NOMO-1 (cell line): ENCODE data around the gene OR1F1.
A peak's percentile ranks its signal among the peaks of the same experiment; 100 is the strongest.
"Not testable (repeated sequence)": the region's sequence is repeated elsewhere in the genome, so short reads cannot be mapped to it uniquely, and the experiment has no call there.

Experiments used
- DNase-seq, 2 experiments: peaks; one replicate each; lab custom pipeline; 2025; ENCODE audit not compliant: unreplicated experiment in 2 of 2; lab: John Stamatoyannopoulos, UW

Gene OR1F1

GRCh38 chr16:3195975-3196374, 8.0 kb downstream of the OR1F1 start:
- DNase-seq = no peak

- not testable (repeated sequence) for DNase-seq
Measured at GRCh38 chr16:3197694-3198333, 9.8 kb downstream of the OR1F1 start.

DNA sequence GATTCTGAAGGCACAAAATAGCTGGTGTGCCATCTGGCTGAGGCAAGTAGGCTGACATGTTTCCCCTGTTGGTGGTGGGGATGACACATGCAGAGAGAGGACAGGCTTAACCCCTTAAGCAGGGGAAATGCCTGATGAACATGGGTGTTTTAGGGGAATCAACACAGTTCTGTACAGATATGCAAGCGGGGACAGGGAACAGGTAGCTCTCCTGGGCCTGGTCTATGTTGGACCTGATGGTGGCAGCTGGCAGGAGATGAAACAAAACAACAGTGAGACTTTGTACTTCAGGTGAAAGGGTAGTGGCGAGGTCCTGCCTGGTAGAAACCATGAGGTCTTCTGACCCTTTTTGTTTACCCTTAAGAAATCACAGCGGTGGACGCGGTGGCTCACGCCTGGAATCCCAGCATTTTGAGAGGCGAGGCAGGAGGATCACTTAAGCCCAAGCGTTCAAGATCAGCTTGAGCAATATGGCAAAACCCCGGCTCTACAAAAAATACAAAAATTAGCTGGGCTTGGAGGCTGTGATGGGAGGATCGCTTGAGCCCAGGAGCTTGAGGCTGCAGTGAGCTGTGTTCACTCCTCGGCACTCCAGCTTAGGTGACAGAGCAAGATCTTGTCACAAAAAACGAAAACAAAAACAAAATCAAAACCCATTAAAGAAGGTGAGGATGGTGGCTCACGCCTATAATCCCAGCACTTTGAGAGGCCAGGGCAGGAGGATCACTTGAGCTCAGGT, 10.5 kb downstream of the OR1F1 start:
- no peak for DNase-seq

DNA sequence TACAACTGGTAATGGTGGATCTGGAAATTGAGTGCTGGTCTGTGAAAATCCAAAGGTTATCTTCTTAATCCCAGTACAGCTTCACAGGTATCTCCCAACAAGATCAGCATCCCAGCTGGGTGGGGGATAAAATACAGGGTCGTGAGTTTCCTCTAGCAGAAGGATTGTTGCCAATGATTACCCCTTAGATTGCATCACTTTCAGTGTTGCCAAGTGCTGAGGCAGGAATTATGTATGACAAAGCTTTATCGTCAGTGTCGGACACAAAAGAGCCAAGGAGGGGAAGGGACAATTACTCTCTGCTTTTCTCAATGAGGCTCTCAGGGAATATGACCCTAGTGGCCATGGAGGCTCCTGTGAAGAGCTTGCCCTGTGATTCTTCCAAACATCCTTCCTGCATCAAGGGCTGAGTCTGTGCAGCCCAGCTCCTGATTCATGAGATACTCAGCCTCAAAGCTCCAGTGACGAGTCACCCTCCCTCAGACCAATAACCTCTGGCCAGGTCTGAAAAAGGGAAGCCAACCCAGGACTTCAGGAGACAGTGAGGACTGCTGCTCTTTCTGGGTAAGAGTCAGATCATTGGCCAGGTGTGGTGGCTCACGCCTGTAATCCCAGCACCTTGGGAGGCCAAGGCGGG, 15.0 kb downstream of the OR1F1 start:
- DNase-seq = no peak

DNA sequence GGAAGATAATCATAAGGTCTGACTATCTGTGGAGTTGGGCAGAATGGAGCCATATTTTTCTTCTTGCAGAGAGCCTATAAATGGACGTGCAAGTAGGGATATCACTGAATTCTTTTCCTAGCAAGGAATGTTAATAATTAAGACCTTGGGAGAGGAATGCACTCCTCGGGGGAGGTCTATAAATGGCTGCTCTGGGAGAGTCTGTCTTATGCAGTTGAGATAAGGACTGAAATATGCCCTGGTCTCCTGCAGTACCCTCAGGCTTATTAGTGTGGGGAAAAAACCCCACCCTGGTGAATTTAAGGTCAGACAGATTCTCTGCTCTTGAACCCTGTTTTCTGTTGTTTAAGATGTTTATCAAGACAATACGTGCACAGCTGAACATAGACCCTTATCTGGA, 17.9 kb downstream of the OR1F1 start:
- not testable (repeated sequence) for DNase-seq

GRCh38 chr16:3207086-3207953, 19.3 kb downstream of the OR1F1 start:
- no peak for DNase-seq

DNA sequence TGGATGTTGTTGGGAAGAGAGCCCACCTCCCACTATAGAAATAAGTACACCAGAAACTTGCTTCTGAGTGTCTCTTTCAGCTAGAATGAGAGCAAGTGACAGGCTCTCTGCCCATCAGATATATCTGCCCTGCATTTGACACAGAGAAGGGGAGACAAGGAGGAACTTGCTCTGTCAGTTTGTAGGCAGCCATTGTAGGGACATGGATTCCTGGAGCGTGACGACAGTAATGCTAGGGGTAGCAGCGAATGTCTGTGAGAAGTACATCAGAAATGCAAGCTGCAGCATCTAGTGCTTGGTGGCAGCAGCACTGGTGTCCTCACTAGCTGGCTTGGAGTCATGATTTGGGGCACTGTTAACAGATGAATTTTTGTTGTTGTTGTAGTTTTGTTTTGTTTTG, 24.0 kb downstream of the OR1F1 start:
- DNase-seq = no peak

GRCh38 chr16:3212567-3212966, 24.6 kb downstream of the OR1F1 start:
- DNase-seq = no peak

DNA sequence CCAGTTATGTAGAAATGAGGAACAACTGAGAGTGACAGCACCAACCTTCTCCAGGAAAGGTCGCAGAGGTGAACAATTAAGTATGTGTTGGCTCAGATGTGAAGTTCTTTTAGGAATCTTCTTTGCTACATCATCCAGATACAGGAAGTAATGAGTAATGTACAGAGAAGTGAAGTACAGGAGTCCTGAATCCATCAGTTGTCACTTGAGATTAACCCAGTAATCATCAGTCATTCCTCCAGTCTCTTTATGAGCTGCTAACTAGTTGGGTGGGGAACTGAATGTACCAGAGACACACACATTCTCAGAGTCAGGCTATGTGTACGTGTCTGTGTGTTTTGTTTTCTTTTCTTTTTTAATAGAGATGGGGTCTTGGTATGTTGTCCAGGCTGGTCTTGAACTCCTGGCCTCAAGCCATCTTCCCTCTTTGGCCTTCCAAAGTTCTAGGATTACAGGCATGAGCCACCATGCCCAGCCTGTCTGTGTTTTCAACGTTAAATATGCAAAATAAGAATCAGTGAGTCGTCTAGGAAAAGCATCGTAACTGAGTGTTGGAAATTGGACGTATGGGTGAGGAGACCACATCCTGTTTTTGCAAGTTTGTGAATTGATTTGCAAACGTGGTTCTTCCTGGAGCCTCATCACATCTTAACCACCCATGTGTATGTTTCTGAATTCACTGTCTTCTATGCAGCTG, 27.0 kb downstream of the OR1F1 start:
- peak; percentile 16 to 27 for DNase-seq

GRCh38 chr16:3215601-3216262, 27.7 kb downstream of the OR1F1 start:
- no peak for DNase-seq

DNA sequence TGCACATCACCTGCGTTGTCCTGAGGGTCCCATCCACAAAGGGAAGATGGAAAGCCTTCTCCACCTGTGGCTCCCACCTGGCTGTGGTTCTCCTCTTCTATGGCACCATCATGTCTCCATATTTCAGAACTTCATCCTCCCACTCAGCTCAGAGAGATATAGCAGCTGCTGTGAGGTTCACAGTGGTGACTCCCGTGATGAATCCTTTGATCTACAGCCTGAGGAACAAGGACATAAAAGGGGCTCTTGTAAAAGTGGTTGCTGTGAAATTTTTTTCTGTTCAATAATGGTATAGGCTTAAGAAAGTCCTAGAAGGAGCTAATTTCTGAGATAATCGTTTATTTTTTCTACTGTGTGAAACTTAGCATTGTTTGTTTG, 28.2 kb downstream of the OR1F1 start:
- no peak for DNase-seq

- no peak for DNase-seq
Measured at GRCh38 chr16:3220839-3221238, 32.8 kb downstream of the OR1F1 start.

GRCh38 chr16:3223913-3224515, 36.0 kb downstream of the OR1F1 start:
- no peak for DNase-seq

DNA sequence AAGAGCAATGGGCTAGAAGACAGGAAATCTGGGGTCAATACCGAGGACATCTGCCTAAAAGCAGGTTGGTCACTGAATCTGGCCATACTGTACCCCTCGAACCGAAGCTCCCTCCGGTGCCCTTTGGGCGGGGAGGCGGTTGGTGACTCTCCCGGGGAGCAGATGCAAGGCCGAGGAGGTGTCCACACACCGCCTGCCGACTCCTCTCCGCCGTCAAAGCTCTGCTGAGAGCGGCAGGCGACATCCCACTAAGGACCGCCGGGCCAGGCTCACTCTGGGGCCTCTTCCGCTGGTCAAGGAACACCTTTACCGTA, 46.5 kb downstream of the OR1F1 start:
- DNase-seq = no peak

GRCh38 chr16:3234857-3235561, 47.0 kb downstream of the OR1F1 start, which contains the start of gene ZNF200:
ZNF200 (minus strand) TSS chr16:3235158; CDS start chr16:3233755, 1,403 bp downstream.
- DNase-seq = peak; percentile 92

GRCh38 chr16:3235856-3236669, 48.1 kb downstream of the OR1F1 start:
- DNase-seq = no peak

DNA sequence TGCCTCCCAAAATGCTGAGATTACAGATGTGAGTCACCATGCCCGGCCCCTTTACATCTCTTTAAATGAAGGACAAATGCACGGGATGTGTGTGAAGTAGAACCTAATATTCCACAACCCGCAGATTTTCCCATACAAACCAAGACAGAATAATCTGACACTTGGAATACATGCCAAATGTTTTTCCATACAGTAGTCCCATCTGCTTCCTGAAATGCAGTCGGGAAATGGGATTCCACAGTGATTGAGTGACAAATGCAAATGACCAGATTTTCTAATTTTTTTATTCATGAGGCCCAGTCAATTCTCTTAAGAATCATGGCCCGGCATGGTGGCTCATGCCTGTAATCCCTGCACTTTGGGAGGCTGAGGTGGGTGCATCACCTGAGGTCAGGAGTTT, 53.8 kb downstream of the OR1F1 start:
- no peak for DNase-seq

- peak; percentile 20 to 79 for DNase-seq
Measured at GRCh38 chr16:3242709-3243108, 54.7 kb downstream of the OR1F1 start.
